ENCODE measurements around the gene KRTAP4-2.
"Not testable (repeated sequence)": the region's sequence is repeated elsewhere in the genome, so short reads cannot be mapped to it uniquely, and the experiment has no call there.

The KRTAP4-2 gene

GRCh38 chr17:41177727-41178271 is at the start of gene KRTAP4-2:
KRTAP4-2 (minus strand) TSS chr17:41178221; CDS start chr17:41178164, 57 bp downstream.
- TF ChIP-seq CTCF (IDR thresholded peaks at IDR 0.05; ENCODE audit: insufficient read depth, low read length, missing control alignments) = no peak
- DNase-seq (ENCODE audit: low read depth, low spot score) = no peak
- H3K4me3 ChIP-seq (ENCODE audit: low read depth, low read length) = no peak within 1 kb of the TSS
- ChIA-PET POLR2A (no interaction called here), CTCF (interaction anchor here (1.8 kb wide), 1 partner anchor 10 kb away, joined by 5 read pairs; no protein-coding TSS in a partner anchor)

- DNase-seq (ENCODE audit: low read depth, low spot score); H3K4me3 ChIP-seq (ENCODE audit: low read depth, low read length); CTCF ChIA-PET; POLR2A ChIA-PET: not testable (repeated sequence)
Measured at GRCh38 chr17:41226598-41227095, 48.6 kb upstream of the KRTAP4-2 start, which contains the start of gene KRTAP9-2. KRTAP9-2 (plus strand) TSS chr17:41226648; CDS start chr17:41226655, 7 bp downstream.

GRCh38 chr17:41226051-41226450 is 48.0 kb upstream of the KRTAP4-2 start:
- no peak for TF ChIP-seq CTCF (IDR thresholded peaks at IDR 0.05; ENCODE audit: insufficient read depth, low read length, missing control alignments)
- CTCF ChIA-PET = no interaction called here
- no peak for DNase-seq (ENCODE audit: low read depth, low spot score)
- POLR2A ChIA-PET = no interaction called here
- no peak overlapping the region for H3K4me3 ChIP-seq (ENCODE audit: low read depth, low read length)

GRCh38 chr17:41223821-41224220 is 45.8 kb upstream of the KRTAP4-2 start:
- no peak overlapping the region for H3K4me3 ChIP-seq (ENCODE audit: low read depth, low read length)
- ChIA-PET POLR2A (no interaction called here), CTCF (no interaction called here)
- DNase-seq (ENCODE audit: low read depth, low spot score) = peak; percentile 2
- no peak for TF ChIP-seq CTCF (IDR thresholded peaks at IDR 0.05; ENCODE audit: insufficient read depth, low read length, missing control alignments)

- no peak for DNase-seq (ENCODE audit: low read depth, low spot score)
- H3K4me3 ChIP-seq (ENCODE audit: low read depth, low read length) = no peak overlapping the region
- ChIA-PET CTCF (no interaction called here), POLR2A (no interaction called here)
- no peak for TF ChIP-seq CTCF (IDR thresholded peaks at IDR 0.05; ENCODE audit: insufficient read depth, low read length, missing control alignments)
Measured at GRCh38 chr17:41215681-41216080, 37.7 kb upstream of the KRTAP4-2 start.

- CTCF ChIA-PET = interaction anchor here (0.9 kb wide), 1 partner anchor 110 kb away, joined by 3 read pairs; no protein-coding TSS in a partner anchor
- no peak for DNase-seq (ENCODE audit: low read depth, low spot score)
- H3K4me3 ChIP-seq (ENCODE audit: low read depth, low read length) = no peak overlapping the region
- TF ChIP-seq CTCF (IDR thresholded peaks at IDR 0.05; ENCODE audit: insufficient read depth, low read length, missing control alignments) = no peak
- POLR2A ChIA-PET = interaction anchor here (0.6 kb wide), 1 partner anchor 450 kb away, joined by 3 read pairs; no protein-coding TSS in a partner anchor
Measured at GRCh38 chr17:41212524-41213169, 34.6 kb upstream of the KRTAP4-2 start.
